HEK293 (cell line): ENCODE measurements around the gene MS4A14.

Source experiments
- CTCF ChIA-PET: fragments of 350-600 bp; formaldehyde crosslinking; extraction: SDS; loops from one replicate; lab custom pipeline; 2021; ENCODE audit warnings: antibody characterized with exemption; lab: Yijun Ruan, JAX
- POLR2A ChIA-PET: fragments of 300-600 bp; formaldehyde crosslinking; extraction: SDS; loops from one replicate; lab custom pipeline; 2020; ENCODE audit warnings: antibody characterized with exemption, inconsistent platforms; lab: Yijun Ruan, JAX
- H3K27ac ChIP-seq: fragments of 200-500 bp; sonication (Bioruptor generic); 2 replicates; pipeline ENCODE4 v1.5.1; 2014; ENCODE audit warnings: low read depth, low read length, control low read depth, inconsistent platforms; ENCODE audit errors: extremely low read depth
- H3K36me3 ChIP-seq, 2 experiments: fragments of 200-500 bp in 1 of 2; sonication (Bioruptor generic) in 1 of 2; 1 replicate in 1 of 2; 2 replicates in 1 of 2; pipeline ENCODE4 v1.5.1; 2014 to 2017; ENCODE audit warnings: inconsistent platforms in 2 of 2, low read length in 2 of 2; ENCODE audit not compliant: control insufficient read depth in 2 of 2, insufficient read depth in 1 of 2
- H3K4me1 ChIP-seq: fragments of 200-500 bp; sonication (Bioruptor generic); 2 replicates; pipeline ENCODE4 v1.5.1; 2014; ENCODE audit warnings: mild to moderate bottlenecking, low read length, inconsistent platforms; ENCODE audit not compliant: control insufficient read depth, insufficient read depth
- H3K4me3 ChIP-seq: 2 replicates; pipeline ENCODE4 v1.5.1; 2011; ENCODE audit warnings: low read depth, mild to moderate bottlenecking, control low read depth, low read length, moderate library complexity
- H3K9me3 ChIP-seq: fragments of 200-500 bp; sonication (Bioruptor generic); 2 replicates; pipeline ENCODE4 v1.5.1; 2014; ENCODE audit warnings: low read depth, low read length, inconsistent platforms; ENCODE audit not compliant: control insufficient read depth, insufficient read depth
- GLIS2 ChIP-seq: fragments of 450-650 bp; formaldehyde crosslinking; IDR thresholded peaks from 2 replicates; pipeline ENCODE4 v1.5.1; 2016; ENCODE audit warnings: missing biosample characterization, missing genetic modification characterization
- HOXD13 ChIP-seq: sonication (generic); formaldehyde crosslinking; IDR thresholded peaks from 2 replicates; pipeline ENCODE4 v1.8.0; 2022; ENCODE audit warnings: missing genetic modification reagents, borderline replicate concordance
- SP2 ChIP-seq: fragments of 450-650 bp; formaldehyde crosslinking; IDR thresholded peaks from 2 replicates; pipeline ENCODE4 v1.5.1; 2016; ENCODE audit warnings: missing biosample characterization, missing genetic modification characterization
- SP3 ChIP-seq: fragments of 450-650 bp; formaldehyde crosslinking; IDR thresholded peaks from 2 replicates; pipeline ENCODE4 v1.5.1; 2016; ENCODE audit warnings: missing biosample characterization, missing genetic modification characterization
- TRIM28 ChIP-seq: IDR thresholded peaks from 2 replicates; pipeline ENCODE4 v1.6.1; 2011; ENCODE audit warnings: low read length, control low read depth, borderline replicate concordance
- ZNF2 ChIP-seq: fragments of 450-650 bp; formaldehyde crosslinking; IDR thresholded peaks from 2 replicates; pipeline ENCODE4 v1.5.1; 2016; ENCODE audit warnings: missing biosample characterization, missing genetic modification characterization
- ZNF23 ChIP-seq: fragments of 450-650 bp; formaldehyde crosslinking; IDR thresholded peaks from 2 replicates; pipeline ENCODE4 v1.5.1; 2016; ENCODE audit warnings: missing biosample characterization, missing genetic modification characterization, borderline replicate concordance
- ZNF433 ChIP-seq: fragments of 450-650 bp; formaldehyde crosslinking; IDR thresholded peaks from 2 replicates; pipeline ENCODE4 v1.5.1; 2016; ENCODE audit warnings: missing biosample characterization, missing genetic modification characterization, low read depth
- ZNF548 ChIP-seq: fragments of 450-650 bp; formaldehyde crosslinking; IDR thresholded peaks from 2 replicates; pipeline ENCODE4 v1.5.1; 2016; ENCODE audit warnings: missing biosample characterization, missing genetic modification characterization
- TF ChIP-seq, protein P1 (sequence below): fragments of 450-650 bp; formaldehyde crosslinking; IDR thresholded peaks from 2 replicates; pipeline ENCODE4 v1.5.1; 2016; ENCODE audit warnings: missing biosample characterization, missing genetic modification characterization
- TF ChIP-seq, protein P2 (sequence below): fragments of 450-650 bp; formaldehyde crosslinking; IDR thresholded peaks from 2 replicates; pipeline ENCODE4 v1.5.1; 2016; ENCODE audit warnings: missing biosample characterization, missing genetic modification characterization
- TF ChIP-seq, protein P3 (sequence below): fragments of 450-650 bp; formaldehyde crosslinking; conservative IDR thresholded peaks from 2 replicates; pipeline ENCODE4 v1.5.1; 2016; ENCODE audit warnings: low read depth, missing biosample characterization, missing genetic modification characterization
- TF ChIP-seq, protein P4 (sequence below): fragments of 450-650 bp; formaldehyde crosslinking; IDR thresholded peaks from 2 replicates; pipeline ENCODE4 v1.5.1; 2017; ENCODE audit warnings: missing biosample characterization, missing genetic modification characterization

MS4A14 gene

DNA sequence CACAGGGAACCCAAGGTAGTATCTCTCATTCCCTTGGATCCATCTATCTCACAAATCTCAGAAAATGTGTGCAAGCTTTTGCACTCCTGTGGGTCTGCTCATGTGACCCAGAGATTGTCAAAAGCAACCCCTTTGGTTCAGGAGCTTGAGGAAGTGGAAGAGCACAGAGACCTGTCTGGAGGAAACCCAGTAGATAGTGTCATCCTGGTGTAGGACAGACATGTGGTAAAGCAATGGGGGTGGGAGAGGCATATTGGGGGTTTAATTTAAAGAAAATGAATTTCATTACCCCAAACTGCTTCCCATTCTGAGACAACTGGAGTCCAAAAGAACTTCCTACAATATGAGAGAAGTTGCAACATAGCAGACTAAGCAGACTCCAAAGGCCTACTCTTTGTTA, 5.8 kb upstream of the MS4A14 start:
- Histone ChIP-seq H3K4me1 (no peaks in the 10 kb centered on the region), H3K36me3 (no peaks in the 10 kb centered on the region), H3K4me3 (no peak overlapping the region), H3K9me3 (no peaks in the 10 kb centered on the region), H3K27ac (no peak overlapping the region)
- ChIA-PET POLR2A (no interaction called here), CTCF (no interaction called here)
- TF ChIP-seq HOXD13 (CRISPR knock-in tag), result no peak
- TF ChIP-seq ZNF23, result no peak

DNA sequence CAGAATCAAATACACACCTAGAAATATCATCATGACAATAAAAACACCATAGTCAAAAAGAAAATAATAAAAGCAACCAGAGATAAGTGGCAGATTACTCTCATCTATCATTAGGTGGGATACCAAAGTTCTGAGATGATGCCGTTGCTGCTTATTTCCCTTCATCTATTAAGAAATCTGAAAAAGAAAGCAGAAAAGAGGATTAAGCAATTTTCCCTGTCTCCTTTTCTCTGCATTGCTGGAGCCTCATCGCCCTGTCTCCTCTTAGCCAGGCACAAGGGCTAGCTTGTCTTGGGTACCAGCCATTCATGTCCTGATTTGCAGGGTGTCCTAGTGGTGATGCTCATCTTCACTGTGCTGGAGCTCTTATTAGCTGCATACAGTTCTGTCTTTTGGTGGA, 3.9 kb upstream of the MS4A14 start:
- Histone ChIP-seq H3K9me3 (no peaks in the 10 kb centered on the region), H3K36me3 (no peaks in the 10 kb centered on the region), H3K4me3 (no peak overlapping the region), H3K27ac (no peak overlapping the region), H3K4me1 (no peaks in the 10 kb centered on the region)
- POLR2A ChIA-PET, result no interaction called here
- CTCF ChIA-PET, result interaction anchor here (1.1 kb wide), 1 partner anchor 29 kb away, joined by 3 read pairs; no protein-coding TSS in a partner anchor
- TF ChIP-seq, protein P1, sequence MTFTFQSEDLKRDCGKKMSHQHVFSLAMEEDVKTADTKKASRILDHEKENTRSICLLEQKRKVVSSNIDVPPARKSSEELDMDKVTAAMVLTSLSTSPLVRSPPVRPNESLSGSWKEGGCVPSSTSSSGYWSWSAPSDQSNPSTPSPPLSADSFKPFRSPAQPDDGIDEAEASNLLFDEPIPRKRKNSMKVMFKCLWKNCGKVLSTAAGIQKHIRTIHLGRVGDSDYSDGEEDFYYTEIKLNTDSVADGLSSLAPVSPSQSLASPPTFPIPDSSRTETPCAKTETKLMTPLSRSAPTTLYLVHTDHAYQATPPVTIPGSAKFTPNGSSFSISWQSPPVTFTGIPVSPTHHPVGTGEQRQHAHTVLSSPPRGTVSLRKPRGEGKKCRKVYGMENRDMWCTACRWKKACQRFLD (tag by site-specific recombination), result no peak
- TF ChIP-seq, protein P2, sequence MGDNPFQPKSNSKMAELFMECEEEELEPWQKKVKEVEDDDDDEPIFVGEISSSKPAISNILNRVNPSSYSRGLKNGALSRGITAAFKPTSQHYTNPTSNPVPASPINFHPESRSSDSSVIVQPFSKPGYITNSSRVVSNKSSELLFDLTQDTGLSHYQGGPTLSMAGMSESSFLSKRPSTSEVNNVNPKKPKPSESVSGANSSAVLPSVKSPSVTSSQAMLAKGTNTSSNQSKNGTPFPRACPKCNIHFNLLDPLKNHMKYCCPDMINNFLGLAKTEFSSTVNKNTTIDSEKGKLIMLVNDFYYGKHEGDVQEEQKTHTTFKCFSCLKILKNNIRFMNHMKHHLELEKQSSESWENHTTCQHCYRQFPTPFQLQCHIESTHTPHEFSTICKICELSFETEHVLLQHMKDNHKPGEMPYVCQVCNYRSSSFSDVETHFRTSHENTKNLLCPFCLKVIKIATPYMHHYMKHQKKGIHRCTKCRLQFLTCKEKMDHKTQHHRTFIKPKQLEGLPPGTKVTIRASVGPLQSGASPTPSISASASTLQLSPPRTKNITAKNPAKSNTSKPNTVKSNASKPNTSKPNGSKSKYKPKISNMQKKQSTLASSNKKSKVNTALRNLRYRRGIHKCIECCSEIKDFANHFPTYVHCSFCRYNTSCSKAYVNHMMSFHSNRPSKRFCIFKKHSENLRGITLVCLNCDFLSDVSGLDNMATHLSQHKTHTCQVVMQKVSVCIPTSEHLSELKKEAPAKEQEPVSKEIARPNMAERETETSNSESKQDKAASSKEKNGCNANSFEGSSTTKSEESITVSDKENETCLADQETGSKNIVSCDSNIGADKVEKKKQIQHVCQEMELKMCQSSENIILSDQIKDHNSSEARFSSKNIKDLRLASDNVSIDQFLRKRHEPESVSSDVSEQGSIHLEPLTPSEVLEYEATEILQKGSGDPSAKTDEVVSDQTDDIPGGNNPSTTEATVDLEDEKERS (tag by site-specific recombination), result no peak

DNA sequence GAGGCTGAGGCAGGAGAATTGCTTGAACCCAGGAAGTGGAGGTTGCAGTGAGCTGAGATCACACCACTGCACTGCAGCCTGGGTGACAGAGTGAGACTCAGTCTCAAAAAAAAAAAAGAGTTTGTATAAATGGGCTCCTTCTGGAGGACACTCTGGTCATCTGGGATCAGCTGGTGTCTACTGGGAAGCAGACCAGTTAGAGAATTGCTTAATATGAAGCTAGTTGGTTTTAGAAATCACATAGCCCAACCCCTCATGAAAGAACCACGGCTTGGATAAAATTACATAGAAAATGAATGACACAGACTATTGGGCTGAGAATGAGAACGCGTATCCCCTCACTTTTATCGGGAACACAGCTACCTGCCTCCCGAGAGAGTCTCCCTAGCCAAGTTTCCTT, 3.2 kb upstream of the MS4A14 start:
- H3K4me3 ChIP-seq, result no peak overlapping the region
- no peaks in the 10 kb centered on the region for H3K36me3 ChIP-seq
- TF ChIP-seq ZNF548 (tag by site-specific recombination) (no peak), ZNF433 (tag by site-specific recombination) (no peak), SP2 (no peak), ZNF2 (no peak), SP3 (tag by site-specific recombination) (no peak), GLIS2 (tag by site-specific recombination) (no peak), TRIM28 (no peak)
- TF ChIP-seq, protein P3, sequence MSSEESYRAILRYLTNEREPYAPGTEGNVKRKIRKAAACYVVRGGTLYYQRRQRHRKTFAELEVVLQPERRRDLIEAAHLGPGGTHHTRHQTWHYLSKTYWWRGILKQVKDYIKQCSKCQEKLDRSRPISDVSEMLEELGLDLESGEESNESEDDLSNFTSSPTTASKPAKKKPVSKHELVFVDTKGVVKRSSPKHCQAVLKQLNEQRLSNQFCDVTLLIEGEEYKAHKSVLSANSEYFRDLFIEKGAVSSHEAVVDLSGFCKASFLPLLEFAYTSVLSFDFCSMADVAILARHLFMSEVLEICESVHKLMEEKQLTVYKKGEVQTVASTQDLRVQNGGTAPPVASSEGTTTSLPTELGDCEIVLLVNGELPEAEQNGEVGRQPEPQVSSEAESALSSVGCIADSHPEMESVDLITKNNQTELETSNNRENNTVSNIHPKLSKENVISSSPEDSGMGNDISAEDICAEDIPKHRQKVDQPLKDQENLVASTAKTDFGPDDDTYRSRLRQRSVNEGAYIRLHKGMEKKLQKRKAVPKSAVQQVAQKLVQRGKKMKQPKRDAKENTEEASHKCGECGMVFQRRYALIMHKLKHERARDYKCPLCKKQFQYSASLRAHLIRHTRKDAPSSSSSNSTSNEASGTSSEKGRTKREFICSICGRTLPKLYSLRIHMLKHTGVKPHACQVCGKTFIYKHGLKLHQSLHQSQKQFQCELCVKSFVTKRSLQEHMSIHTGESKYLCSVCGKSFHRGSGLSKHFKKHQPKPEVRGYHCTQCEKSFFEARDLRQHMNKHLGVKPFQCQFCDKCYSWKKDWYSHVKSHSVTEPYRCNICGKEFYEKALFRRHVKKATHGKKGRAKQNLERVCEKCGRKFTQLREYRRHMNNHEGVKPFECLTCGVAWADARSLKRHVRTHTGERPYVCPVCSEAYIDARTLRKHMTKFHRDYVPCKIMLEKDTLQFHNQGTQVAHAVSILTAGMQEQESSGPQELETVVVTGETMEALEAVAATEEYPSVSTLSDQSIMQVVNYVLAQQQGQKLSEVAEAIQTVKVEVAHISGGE (tag by site-specific recombination), result no peak
- TF ChIP-seq, protein P4, sequence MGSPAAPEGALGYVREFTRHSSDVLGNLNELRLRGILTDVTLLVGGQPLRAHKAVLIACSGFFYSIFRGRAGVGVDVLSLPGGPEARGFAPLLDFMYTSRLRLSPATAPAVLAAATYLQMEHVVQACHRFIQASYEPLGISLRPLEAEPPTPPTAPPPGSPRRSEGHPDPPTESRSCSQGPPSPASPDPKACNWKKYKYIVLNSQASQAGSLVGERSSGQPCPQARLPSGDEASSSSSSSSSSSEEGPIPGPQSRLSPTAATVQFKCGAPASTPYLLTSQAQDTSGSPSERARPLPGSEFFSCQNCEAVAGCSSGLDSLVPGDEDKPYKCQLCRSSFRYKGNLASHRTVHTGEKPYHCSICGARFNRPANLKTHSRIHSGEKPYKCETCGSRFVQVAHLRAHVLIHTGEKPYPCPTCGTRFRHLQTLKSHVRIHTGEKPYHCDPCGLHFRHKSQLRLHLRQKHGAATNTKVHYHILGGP (tag by site-specific recombination), result no peak
- TF ChIP-seq, all 188 proteins: peak for 0
- H3K4me1 ChIP-seq, result no peaks in the 10 kb centered on the region
- no peaks in the 10 kb centered on the region for H3K9me3 ChIP-seq
- no peak overlapping the region for H3K27ac ChIP-seq
- ChIA-PET POLR2A (no interaction called here), CTCF (interaction anchor here (1.1 kb wide), 2 partner anchors 30 to 59 kb away, joined by 3 read pairs; no protein-coding TSS in a partner anchor)
